ENCODE measurements around the gene EHD1.

Gene EHD1

GRCh38 chr11:64859542-64860414 lies 18.6 kb downstream of the EHD1 start:
- in situ Hi-C loops (cut with MboI; ENCODE audit: low sequenced_read_pairs), result no loop called here

DNA sequence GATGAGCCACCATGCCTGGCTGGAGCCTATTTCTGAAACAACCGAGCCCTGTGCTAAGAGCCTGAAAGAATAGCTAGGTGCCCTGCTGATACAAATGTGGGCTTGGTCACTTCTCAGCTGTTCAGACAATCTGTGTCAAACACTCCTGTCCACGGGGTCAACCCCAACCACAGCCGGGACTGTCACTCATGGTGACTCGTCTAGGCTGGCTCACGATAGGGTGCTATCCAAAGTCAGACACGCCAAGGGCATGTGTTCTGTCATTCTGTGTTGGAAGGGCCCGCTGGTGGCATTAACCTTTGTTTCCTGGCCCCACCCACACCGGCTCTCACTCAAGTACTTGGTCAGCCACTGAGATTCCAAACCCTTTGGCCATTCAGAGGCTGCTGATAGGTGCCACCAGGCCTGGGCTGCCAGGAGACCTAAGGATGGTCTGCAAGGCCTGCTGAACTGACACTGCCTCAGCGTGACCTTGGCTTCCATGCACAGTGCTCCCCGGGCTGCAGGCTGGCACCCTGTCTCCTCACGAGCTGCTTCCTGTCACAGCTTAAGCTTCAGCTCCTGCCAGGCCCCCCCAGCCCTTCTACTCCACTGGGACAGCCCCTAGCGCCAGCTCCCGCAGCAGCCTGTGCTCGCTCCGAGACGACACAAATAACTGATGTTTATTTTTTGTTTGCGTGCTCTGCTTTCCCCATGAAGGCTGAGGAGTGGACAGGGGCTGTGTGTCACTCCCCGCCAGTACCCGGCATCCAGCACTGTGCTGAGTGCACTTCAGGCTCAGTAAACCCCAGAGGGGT lies 19.8 kb downstream of the EHD1 start:
- in situ Hi-C loops (cut with MboI; ENCODE audit: low sequenced_read_pairs), result no loop called here

- in situ Hi-C loops (cut with MboI; ENCODE audit: low sequenced_read_pairs), result no loop called here
These were observed 20.9 kb downstream of the EHD1 start for GRCh38 chr11:64857485-64857884.

DNA sequence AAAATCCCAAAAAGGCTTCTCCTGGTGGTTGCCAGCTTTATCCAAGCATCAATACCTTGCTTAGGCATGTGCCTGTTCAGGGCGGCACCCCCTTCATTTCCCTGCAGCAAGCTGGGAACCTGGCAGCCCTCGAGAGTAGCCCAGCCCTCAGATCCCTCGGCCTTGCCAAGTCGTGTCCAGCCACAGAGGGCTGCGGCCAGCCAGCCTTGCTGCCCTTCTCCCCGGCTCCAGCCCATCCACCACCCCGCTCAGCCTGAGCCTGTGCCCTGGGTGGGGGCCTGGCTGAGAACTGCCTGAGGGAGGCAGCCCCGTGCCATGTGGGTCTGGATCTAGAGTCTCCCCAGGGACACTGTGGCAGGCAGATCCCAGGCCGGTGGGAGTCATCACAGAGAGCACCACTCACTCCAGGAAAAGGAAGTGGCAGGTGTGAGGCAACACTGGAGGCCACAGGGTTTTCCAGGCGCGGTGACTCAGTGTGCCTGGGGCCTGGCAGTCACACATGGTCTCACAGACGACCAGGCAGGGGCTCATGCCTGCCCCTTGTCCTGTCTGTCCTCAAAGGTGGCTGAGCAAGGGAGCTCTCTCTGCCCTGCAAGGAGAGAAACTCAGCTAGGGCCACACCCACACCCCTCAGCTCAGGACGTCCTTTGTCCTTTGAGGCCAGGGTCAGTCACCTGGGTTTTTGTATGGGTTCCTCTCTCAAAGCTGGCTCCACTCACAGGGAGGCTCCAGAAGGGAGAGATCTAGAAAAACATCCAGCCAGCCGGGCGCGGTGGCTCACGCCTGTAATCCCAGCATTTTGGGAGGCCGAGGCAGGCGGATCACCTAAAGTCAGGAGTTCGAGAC lies 21.8 kb downstream of the EHD1 start:
- in situ Hi-C loops (cut with MboI; ENCODE audit: low sequenced_read_pairs), result no loop called here

DNA sequence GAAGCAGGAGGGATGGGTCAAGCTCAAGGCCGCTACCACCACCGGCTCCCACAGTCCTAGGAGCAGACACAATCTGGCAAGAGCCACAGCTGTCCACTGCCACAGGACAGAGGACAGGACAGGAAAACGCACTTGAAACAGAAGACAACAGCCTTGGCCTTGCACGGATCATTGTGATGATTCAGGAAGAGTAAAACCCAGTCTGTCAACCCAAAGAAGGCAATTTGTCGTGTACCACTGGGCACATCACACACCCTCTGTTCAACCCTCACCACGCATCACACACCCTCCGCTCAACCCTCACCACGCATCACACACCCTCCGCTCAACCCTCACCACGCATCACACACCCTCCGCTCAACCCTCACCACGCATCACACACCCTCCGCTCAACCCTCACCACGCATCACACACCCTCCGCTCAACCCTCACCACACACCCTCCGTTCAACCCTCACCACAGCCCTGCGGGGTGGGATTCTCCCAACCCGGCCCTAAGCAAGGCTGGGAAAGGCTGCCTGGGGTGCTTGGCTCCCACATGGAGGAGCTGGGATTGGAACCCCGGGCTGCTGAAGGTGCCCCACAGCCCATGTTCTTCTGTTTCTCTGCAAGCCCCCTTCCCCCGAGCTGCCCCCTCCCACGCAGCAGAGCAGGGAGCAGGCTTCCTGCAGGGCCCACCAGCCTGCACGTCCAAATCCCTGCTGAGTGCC lies 22.7 kb downstream of the EHD1 start:
- in situ Hi-C loops (cut with MboI; ENCODE audit: low sequenced_read_pairs), result no loop called here

- in situ Hi-C loops (cut with MboI; ENCODE audit: low sequenced_read_pairs), result no loop called here
These were observed 23.6 kb downstream of the EHD1 start for GRCh38 chr11:64854534-64855502.

GRCh38 chr11:64854157-64854533 lies 24.3 kb downstream of the EHD1 start:
- in situ Hi-C loops (cut with MboI; ENCODE audit: low sequenced_read_pairs), result no loop called here

DNA sequence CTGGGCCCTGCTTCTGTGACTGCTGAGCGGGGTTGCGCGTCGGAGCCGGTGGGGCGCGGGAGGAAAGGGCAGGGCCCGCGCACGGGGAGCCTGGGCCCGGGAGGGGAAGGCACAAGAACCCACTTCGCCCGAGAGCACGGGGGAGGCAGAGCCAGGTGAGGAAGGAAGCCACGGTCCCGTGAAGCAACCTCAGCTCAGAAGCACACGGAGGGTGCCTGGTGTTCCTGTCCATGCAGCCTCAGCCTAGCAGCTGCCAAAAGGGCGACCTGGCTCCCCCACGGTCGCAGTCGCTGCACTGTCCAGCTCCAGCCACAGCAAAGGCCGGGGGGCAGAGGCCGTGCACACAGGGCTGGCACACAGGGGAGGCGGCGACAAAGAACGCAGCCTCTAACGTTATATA lies 24.7 kb downstream of the EHD1 start:
- in situ Hi-C loops (cut with MboI; ENCODE audit: low sequenced_read_pairs), result no loop called here

DNA sequence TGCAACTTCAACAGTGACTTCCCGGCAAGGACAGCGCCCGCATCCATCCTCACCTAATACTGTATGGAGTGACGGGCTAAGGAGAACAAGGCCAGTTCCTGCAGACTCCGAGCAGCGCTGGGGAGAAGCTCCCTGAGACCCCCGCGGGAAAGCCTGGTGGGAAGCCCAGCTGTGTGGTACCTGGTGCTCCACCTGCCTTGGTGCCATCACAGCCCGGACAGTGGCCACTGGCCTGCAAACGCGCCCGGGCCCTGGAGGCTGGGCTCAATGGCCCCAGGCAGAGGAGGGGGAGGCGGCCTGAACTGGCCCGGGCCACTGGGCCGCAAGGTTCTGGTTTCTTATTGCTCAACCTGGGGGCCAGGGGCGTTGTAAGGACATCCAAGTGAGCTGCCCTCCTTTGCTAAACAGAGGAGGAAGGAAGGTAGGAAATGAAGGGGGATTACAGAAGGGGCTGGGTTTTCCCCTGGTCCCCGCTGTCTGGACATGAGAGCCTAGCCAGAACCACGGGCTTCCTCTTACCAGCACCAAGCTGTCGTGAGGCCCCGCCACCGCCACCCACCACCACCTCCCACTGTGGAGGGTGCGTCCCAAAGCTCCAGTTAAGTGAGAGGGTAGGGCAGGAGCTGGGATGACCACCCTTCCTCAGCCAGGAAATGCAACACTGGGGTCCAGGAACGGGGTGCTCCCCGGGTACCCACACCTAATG lies 25.5 kb downstream of the EHD1 start:
- in situ Hi-C loops (cut with MboI; ENCODE audit: low sequenced_read_pairs), result no loop called here

DNA sequence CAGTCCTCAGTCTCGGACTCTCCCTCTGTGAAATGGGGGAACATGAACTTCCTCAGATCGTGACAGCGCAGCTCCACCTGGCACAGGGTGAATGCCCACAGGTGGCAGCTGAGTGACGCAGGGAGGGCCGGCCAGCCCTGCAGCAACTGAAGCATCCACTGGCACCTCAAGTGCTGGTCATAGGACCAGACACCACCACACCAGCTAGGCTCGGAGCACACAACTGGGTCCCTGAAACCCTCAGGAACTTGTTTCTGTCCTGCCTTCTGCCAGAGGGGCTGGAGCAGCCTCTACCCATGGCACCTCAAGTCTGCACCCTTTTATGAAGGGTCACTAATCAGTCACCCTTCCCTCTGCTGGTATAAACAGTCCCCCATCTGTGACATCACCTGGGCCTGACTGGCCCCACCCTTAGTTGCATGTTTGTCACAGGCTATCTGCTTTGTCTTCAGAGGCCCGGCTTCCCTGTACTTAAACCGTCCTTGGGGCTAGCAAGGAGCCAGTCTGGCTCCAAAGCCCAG lies 26.5 kb downstream of the EHD1 start:
- in situ Hi-C loops (cut with MboI; ENCODE audit: low sequenced_read_pairs), result no loop called here

GRCh38 chr11:64850979-64851567 lies 27.3 kb downstream of the EHD1 start:
- in situ Hi-C loops (cut with MboI; ENCODE audit: low sequenced_read_pairs), result no loop called here

DNA sequence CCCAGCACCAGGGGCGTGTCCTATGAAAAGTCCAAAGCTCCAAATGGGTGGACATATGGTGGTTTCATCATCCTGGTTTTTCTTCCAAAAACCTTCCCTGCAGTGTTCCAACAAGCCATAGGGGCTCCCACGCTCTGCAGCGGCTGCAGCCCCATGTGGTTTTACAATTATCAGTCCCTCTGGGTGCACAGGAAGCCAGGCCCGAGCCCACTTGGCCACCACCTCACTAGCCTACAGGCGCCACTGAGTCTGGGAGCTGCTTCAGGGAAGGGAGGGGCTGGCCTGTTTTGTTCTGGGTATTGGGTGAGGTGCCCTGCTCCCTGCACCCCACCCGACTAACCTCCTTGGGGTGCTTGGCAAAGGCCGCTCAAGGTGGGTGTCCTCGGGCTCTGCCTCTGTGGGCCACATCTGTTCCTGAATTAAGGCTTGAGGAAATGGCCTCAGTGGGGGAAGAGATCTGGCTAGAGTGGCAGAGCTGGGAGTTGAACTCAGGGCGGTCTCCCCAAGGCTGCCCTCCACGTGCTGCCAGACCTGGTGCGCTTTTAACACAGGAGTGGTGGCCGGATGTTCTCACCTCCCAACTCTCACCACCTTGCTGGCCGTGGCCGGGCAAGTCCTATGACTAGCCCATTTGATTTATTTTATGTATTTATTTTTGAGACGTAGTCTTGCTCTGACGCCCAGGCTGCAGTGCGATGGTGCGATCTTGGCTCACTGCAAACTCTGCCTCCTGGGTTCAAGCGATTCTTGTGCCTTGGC lies 28.6 kb downstream of the EHD1 start:
- in situ Hi-C loops (cut with MboI; ENCODE audit: low sequenced_read_pairs), result loop anchor here (5.0 kb wide), 1 partner anchor 43 kb away; no protein-coding TSS in a partner anchor

GRCh38 chr11:64848826-64849597 lies 29.4 kb downstream of the EHD1 start:
- in situ Hi-C loops (cut with MboI; ENCODE audit: low sequenced_read_pairs), result loop anchor here (5.0 kb wide), 1 partner anchor 43 kb away; no protein-coding TSS in a partner anchor

- in situ Hi-C loops (cut with MboI; ENCODE audit: low sequenced_read_pairs), result loop anchor here (5.0 kb wide), 1 partner anchor 44 kb away; no protein-coding TSS in a partner anchor
These were observed 30.1 kb downstream of the EHD1 start for GRCh38 chr11:64848214-64848825.

DNA sequence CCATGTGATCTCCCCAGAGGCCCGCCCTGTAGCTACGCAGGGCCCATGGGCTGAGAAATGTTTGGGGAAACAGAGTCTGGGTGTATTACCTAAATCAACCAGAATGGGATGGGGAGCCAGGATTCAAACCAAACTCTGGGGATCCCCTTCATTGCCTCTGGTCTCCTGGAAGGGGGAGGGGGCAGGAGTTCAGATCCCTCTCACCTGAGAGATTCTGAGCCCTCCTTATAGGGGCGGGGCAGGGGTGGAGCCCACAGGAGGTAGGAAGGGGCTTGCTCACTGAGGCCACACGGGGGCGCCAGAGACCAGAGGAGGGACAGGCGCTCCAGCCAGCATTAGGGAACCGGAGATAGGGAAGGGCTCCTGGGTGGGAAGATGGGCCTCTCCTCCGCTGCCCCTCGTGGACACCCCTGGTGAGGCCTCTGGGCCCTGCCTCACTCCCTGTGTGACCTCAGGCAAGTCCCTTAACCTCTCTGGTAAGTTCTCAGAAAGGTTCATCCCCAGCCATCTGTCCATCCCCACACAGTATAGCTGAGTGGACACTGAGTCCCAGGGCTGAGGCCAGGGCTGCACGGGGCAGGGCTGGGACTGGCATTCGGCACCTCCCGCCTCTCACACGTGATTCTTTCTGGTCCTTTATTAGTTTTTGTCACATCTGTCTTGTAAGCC lies 31.3 kb downstream of the EHD1 start:
- in situ Hi-C loops (cut with MboI; ENCODE audit: low sequenced_read_pairs), result loop anchor here (5.0 kb wide), 1 partner anchor 45 kb away; no protein-coding TSS in a partner anchor
